ENCODE measurements around the gene S100A14.
A peak's percentile ranks its signal among the peaks of the same experiment; 100 is the strongest.

S100A14 gene

GRCh38 chr1:153565529-153566374, 50.4 kb downstream of the S100A14 start, which contains the start of gene S100A2:
S100A2 (minus strand) TSS chr1:153565844; CDS start chr1:153563877, 1,967 bp downstream.
- Histone ChIP-seq H3K9ac (ENCODE audit: low read depth, low read length) (peak within 1 kb of the TSS; percentile 31; the same call in 1 of the 2 replicates), H3K9me3 (ENCODE audit: control insufficient read depth, insufficient read depth, low read length) (no peaks in the 10 kb centered on the region), H3K4me1 (ENCODE audit: insufficient read depth, low read length) (peaks cover 27% of the 10 kb centered on the region), H3K36me3 (ENCODE audit: insufficient read depth, low read length) (no peaks in the 10 kb centered on the region)

All from ES-I3 (cell line).